ENCODE measurements around the gene ATP8B1.
"Not testable (repeated sequence)": the region's sequence is repeated elsewhere in the genome, so short reads cannot be mapped to it uniquely, and the experiment has no call there.

Gene ATP8B1

GRCh38 chr18:57764995-57765394, 38.1 kb downstream of the ATP8B1 start:
- no peak for DNase-seq (ENCODE audit: low read depth)

GRCh38 chr18:57764087-57764486, 39.0 kb downstream of the ATP8B1 start:
- DNase-seq (ENCODE audit: low read depth): no peak

GRCh38 chr18:57762686-57763085, 40.4 kb downstream of the ATP8B1 start:
- no peak for DNase-seq (ENCODE audit: low read depth)

- no peak for DNase-seq (ENCODE audit: low read depth)
Observed at GRCh38 chr18:57759650-57760049, 43.5 kb downstream of the ATP8B1 start.

GRCh38 chr18:57755473-57756067, 47.5 kb downstream of the ATP8B1 start:
- DNase-seq (ENCODE audit: low read depth): no peak

GRCh38 chr18:57754577-57755338, 48.4 kb downstream of the ATP8B1 start:
- DNase-seq (ENCODE audit: low read depth): no peak

GRCh38 chr18:57753063-57753462, 50.1 kb downstream of the ATP8B1 start:
- DNase-seq (ENCODE audit: low read depth): no peak

GRCh38 chr18:57749604-57749970, 53.5 kb downstream of the ATP8B1 start:
- no peak for DNase-seq (ENCODE audit: low read depth)

- DNase-seq (ENCODE audit: low read depth): no peak
Observed at GRCh38 chr18:57748770-57749603, 54.1 kb downstream of the ATP8B1 start.

GRCh38 chr18:57747809-57748680, 55.1 kb downstream of the ATP8B1 start:
- no peak for DNase-seq (ENCODE audit: low read depth)

- DNase-seq (ENCODE audit: low read depth): no peak
Observed at GRCh38 chr18:57744211-57744694, 58.9 kb downstream of the ATP8B1 start.

GRCh38 chr18:57743008-57743407, 60.1 kb downstream of the ATP8B1 start:
- no peak for DNase-seq (ENCODE audit: low read depth)

GRCh38 chr18:57741273-57741672, 61.8 kb downstream of the ATP8B1 start:
- no peak for DNase-seq (ENCODE audit: low read depth)

- no peak for DNase-seq (ENCODE audit: low read depth)
Observed at GRCh38 chr18:57738078-57738477, 65.0 kb downstream of the ATP8B1 start.

- no peak for DNase-seq (ENCODE audit: low read depth)
Observed at GRCh38 chr18:57737400-57738060, 65.6 kb downstream of the ATP8B1 start.

GRCh38 chr18:57735042-57735441, 68.1 kb downstream of the ATP8B1 start:
- DNase-seq (ENCODE audit: low read depth): not testable (repeated sequence)

- DNase-seq (ENCODE audit: low read depth): no peak
Observed at GRCh38 chr18:57733861-57734260, 69.3 kb downstream of the ATP8B1 start.

- no peak for DNase-seq (ENCODE audit: low read depth)
Observed at GRCh38 chr18:57730146-57730545, 73.0 kb downstream of the ATP8B1 start.

- DNase-seq (ENCODE audit: low read depth): no peak
Observed at GRCh38 chr18:57728941-57729511, 74.1 kb downstream of the ATP8B1 start.

GRCh38 chr18:57727952-57728807, 74.9 kb downstream of the ATP8B1 start:
- no peak for DNase-seq (ENCODE audit: low read depth)
